ENCODE measurements around the gene RYR3. TPM values are rescaled to one million over a fixed set of nuclear protein-coding genes. Genes with fewer than 3 reads are reported as not detected.

Gene RYR3
- total RNA-seq, 2 donors from 2014 or later, result 9.7 to 9.9 TPM

- DNase-seq (ENCODE audit: low spot score), result no peak
- intact Hi-C loops (cut with DNase I), result no loop called here
Observed at GRCh38 chr15:33371159-33371558, 60.4 kb downstream of the RYR3 start.

- intact Hi-C loops (cut with DNase I), result no loop called here
- no peak for DNase-seq (ENCODE audit: low spot score)
Observed at GRCh38 chr15:33374226-33374914, 63.6 kb downstream of the RYR3 start.

DNA sequence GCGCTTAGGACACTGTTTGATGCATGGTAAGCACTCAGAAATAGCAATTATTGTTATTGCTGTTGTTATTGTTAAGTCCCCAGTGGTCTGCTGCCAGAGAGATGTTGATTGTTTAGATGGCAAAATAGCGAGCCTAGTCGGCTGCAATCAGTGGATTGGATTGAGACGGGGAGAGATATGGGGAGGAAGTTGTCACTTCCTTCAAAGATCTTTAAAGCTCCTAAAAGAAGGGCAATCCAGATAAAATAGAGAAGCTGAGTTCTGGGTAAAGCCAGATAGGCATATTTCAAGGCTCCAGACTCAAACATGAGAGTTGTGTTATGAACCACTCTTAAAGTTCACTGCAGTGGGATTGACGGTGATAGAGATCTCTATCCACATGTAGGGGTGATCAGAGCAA is 64.5 kb downstream of the RYR3 start:
- intact Hi-C loops (cut with DNase I), result no loop called here
- no peak for DNase-seq (ENCODE audit: low spot score)

DNA sequence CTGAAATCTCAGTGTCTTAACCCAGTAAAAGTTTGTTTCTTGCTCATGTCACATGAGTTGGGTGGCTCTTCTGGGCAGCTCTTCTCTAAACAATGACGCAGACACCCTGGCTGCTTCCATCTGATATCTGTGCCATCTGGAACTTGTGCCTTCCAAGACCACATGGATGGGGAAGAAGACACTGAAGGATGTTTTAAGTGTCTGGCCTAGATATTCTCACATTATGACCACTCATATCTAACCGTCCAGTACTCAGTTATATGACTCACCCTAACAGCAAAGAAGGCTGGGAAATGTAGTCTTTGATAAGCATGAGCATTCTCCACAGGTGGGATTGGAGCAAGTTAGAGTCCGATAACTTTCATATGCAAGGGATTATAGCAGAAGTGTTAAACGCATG is 66.4 kb downstream of the RYR3 start:
- no peak for DNase-seq (ENCODE audit: low spot score)
- intact Hi-C loops (cut with DNase I), result no loop called here

GRCh38 chr15:33378866-33379480 is 68.2 kb downstream of the RYR3 start:
- DNase-seq (ENCODE audit: low spot score), result no peak
- intact Hi-C loops (cut with DNase I), result no loop called here

- intact Hi-C loops (cut with DNase I), result no loop called here
- no peak for DNase-seq (ENCODE audit: low spot score)
Observed at GRCh38 chr15:33380406-33380805, 69.6 kb downstream of the RYR3 start.

DNA sequence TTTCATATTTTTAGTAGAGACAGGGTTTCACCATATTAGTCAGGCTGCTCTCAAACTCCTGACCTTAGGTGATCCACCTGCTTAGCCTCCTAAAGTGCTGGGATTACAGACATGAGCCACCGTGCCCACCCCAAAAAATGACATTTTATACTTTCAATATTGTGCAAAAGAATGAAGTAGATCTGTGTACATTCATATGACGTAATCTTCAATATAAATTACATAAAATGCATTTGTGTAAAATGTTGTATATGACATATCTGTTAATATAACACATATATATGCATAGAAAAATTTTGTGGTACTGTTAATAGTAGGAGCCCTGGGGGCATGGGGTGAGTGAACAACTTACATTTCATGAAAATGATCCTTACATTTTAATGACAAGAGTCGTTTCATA is 71.7 kb downstream of the RYR3 start:
- intact Hi-C loops (cut with DNase I), result no loop called here

GRCh38 chr15:33384307-33384706 is 73.5 kb downstream of the RYR3 start:
- intact Hi-C loops (cut with DNase I), result no loop called here
- no peak for DNase-seq (ENCODE audit: low spot score)

More for the DNA sequence above, 71.7 kb downstream of the RYR3 start:
- DNase-seq (ENCODE audit: low spot score), result no peak

- intact Hi-C loops (cut with DNase I), result no loop called here
- no peak for DNase-seq (ENCODE audit: low spot score)
Observed at GRCh38 chr15:33392453-33392852, 81.7 kb downstream of the RYR3 start.

DNA sequence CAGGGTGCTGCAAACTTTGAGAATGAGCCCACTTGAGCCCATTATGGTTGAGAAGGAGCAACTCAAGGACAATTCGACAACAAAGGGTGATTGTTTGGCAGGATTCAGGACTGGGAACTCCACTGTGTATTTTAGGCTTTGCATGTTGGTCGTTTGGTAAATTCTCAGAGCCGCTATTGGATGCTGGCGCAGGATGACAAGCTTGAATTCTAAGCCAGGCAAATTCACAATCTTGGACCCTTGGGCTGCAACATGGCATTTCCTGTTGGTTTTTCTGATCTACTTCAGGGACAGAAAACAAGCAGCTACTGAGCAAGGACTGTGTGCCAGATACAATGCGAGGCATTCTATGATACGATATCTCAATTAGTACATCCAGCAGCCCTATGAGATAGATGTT is 82.8 kb downstream of the RYR3 start:
- no peak for DNase-seq (ENCODE audit: low spot score)
- intact Hi-C loops (cut with DNase I), result no loop called here

DNA sequence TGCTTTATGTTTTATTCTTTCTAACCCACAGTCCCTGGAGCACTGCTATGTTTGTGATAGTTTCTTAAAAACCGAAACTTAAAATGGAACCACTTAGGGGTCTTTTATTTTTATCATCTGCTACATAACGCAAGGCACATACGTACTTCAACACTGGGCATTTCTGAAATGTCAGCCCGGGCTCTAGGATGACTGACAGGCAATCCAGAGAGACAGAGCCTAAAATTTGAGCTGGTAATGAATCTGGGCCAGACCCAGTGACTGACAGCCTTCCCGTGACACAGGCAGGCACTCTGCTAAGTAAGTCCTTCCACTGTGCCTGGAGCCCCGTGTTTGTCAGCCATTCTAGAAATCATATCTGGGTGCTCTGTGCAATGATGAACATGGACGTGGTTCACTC is 84.6 kb downstream of the RYR3 start:
- intact Hi-C loops (cut with DNase I), result no loop called here

GRCh38 chr15:33395846-33396245 is 85.1 kb downstream of the RYR3 start:
- DNase-seq (ENCODE audit: low spot score), result no peak
- intact Hi-C loops (cut with DNase I), result no loop called here

More for the DNA sequence above, 84.6 kb downstream of the RYR3 start:
- DNase-seq (ENCODE audit: low spot score), result no peak

DNA sequence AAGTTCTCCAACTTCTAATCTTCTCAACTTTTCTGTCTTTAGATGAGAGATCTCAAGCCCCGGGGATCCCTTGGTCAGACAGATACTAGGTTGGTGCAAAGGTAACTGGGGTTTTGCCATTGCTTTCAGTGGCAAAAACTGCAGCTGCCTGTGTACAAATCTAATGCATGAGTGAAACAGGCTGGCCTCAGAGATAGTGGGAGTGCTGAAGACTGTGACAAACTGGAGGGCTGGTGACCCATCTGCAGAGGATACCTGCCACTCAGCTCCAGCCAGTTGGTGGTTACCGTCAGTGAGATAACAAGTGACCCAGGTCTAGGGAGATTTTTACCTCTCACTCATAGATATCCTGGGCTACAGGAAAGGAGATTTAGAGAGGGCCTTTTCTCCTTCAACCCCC is 85.7 kb downstream of the RYR3 start:
- DNase-seq (ENCODE audit: low spot score), result no peak
- intact Hi-C loops (cut with DNase I), result no loop called here

DNA sequence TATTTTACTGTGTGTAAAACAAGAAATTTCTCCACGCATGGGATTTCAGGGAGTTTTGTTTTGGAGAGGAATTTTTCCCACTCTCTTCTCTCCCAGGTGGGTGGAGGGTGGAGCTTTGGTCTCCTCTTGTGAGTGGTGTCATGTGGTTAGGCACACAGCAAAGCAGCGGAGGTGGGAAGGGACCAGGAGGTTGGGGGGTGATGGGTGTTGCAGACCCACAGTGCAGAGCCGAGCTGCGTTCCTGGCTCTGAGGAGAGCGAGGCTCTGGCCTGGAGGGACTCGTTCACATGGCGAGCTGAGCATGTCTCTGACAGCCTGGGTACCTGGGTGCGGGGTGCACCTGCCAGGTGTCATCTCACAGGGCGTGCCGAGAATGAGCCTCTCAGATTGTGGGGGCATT is 87.8 kb downstream of the RYR3 start:
- no peak for DNase-seq (ENCODE audit: low spot score)
- intact Hi-C loops (cut with DNase I), result no loop called here

- no peak for DNase-seq (ENCODE audit: low spot score)
- intact Hi-C loops (cut with DNase I), result no loop called here
Observed at GRCh38 chr15:33400941-33401340, 90.2 kb downstream of the RYR3 start.

- intact Hi-C loops (cut with DNase I), result no loop called here
- DNase-seq (ENCODE audit: low spot score), result no peak
Observed at GRCh38 chr15:33402600-33402999, 91.8 kb downstream of the RYR3 start.

GRCh38 chr15:33405096-33405495 is 94.3 kb downstream of the RYR3 start:
- intact Hi-C loops (cut with DNase I), result no loop called here
- no peak for DNase-seq (ENCODE audit: low spot score)

DNA sequence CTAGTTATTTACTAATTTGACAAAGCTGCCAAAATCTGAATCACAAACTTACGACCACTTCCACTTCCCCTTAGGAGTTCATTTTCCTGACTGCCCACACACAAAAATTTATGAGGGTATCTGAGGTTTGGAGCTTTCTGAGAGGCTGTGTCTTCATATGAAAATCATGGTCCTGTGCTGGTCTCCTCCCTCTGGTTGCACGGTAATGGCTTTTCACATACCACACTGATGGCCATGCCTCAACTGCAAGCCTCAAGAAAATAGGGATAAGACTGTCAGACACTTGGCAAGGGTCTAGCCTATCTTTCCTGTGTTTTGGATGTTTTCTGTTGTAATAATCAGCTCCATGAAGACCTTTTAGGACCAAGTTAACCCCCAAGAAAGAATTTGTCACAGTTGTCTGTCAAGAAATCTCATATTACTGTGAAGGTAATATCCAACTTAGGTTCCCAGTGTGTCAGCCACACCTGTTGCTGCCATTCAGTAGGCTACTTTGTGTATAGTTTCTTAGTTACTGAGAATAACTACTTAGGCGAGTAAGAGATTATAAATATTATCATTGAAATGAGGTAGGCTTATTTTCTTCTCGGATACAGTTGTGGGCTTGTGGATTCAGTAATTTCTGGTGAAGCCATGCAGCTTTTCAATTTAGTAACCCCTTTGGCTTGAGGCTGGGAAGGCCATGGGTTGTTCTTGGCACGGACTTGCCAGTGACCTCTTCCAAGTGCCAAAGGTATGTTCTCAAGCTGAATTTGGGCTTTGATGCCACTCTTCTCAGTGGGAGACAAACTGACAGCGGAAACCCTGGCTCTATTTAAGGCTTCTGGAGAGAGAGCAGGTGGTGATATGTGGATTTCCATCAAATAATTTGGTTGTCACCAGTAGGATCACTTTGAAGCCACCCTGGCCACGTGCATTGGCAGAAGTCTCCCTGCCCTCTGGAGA is 101.1 kb downstream of the RYR3 start:
- no peak for DNase-seq (ENCODE audit: low spot score)
- intact Hi-C loops (cut with DNase I), result no loop called here

GRCh38 chr15:33419701-33420100 is 108.9 kb downstream of the RYR3 start:
- intact Hi-C loops (cut with DNase I), result no loop called here
- DNase-seq (ENCODE audit: low spot score), result no peak

GRCh38 chr15:33424025-33424424 is 113.3 kb downstream of the RYR3 start:
- intact Hi-C loops (cut with DNase I), result no loop called here
- DNase-seq (ENCODE audit: low spot score), result no peak

All from posterior vena cava (tissue), 2 donors.